Transverse colon (tissue), 4 donors: ENCODE data around the gene FIS1. TPM values are rescaled to one million over a fixed set of nuclear protein-coding genes. Genes with fewer than 3 reads are reported as not detected.

Experiments
- DNase-seq: peaks from one replicate; pipeline ENCODE4 v3.0.0-alpha.2; 2019
- H3K27ac ChIP-seq, 4 donors: fragments of 200-600 bp; sonication (generic); 2 replicates each; pipeline ENCODE4 v1.5.1; 2016 to 2018; ENCODE audit warnings: inconsistent platforms in 4 of 4
- H3K27me3 ChIP-seq: fragments of 200-600 bp; sonication (generic); 2 replicates; pipeline ENCODE4 v1.5.1; 2017; ENCODE audit warnings: inconsistent platforms
- H3K36me3 ChIP-seq, 4 donors: fragments of 200-600 bp; sonication (generic); 2 replicates each; pipeline ENCODE4 v1.5.1; 2017 to 2019; ENCODE audit warnings: inconsistent platforms in 4 of 4
- H3K4me1 ChIP-seq, 4 donors: fragments of 200-600 bp; sonication (generic); 2 replicates each; pipeline ENCODE4 v1.5.1; 2017 to 2020; ENCODE audit warnings: inconsistent platforms in 4 of 4
- H3K4me3 ChIP-seq, 4 donors: fragments of 200-600 bp; sonication (generic); 1 replicate in 1 of 4; 2 replicates in 3 of 4; pipeline versions ENCODE4 v1.5.1 to v1.6.1; 2017 to 2019; ENCODE audit warnings: inconsistent platforms in 4 of 4
- H3K9me3 ChIP-seq, 2 donors: fragments of 200-600 bp; sonication (generic); 2 replicates each; pipeline ENCODE4 v1.5.1; 2017 to 2019; ENCODE audit warnings: inconsistent platforms in 2 of 2
- EP300 ChIP-seq: sonication (generic); formaldehyde crosslinking; IDR thresholded peaks from one replicate; pipeline ENCODE4 v1.6.1; 2017; ENCODE audit warnings: antibody characterized with exemption, low read depth
- POLR2A ChIP-seq: fragments of 450-650 bp; IDR thresholded peaks from one replicate; pipeline ENCODE4 v1.6.1; 2016; ENCODE audit warnings: antibody characterized with exemption, mild to moderate bottlenecking, moderate library complexity
- POLR2AphosphoS5 ChIP-seq, 3 donors: sonication (generic); formaldehyde crosslinking; IDR thresholded peaks; one replicate each; pipeline ENCODE4 v1.6.1; 2016; ENCODE audit warnings: antibody characterized with exemption in 3 of 3
- WGBS, 2 donors: methylation state at CpG; one replicate each; pipeline ENCODE4 v1.1.5; 2018; ENCODE audit warnings: low coverage in 1 of 2; 5-methylcytosine and 5-hydroxymethylcytosine counted together
- in situ Hi-C, 4 donors: fragments of 200-750 bp; cut with MboI; loops; one replicate each; pipeline versions ENCODE4 v1.15.0 to v1.15.1; 2017; ENCODE audit warnings: low sequenced_read_pairs in 3 of 4, low pct_ligation_motif_present in 1 of 4, low pct_unique_long_range_greater_than_20kb in 1 of 4
- intact Hi-C: fragments of 100-400 bp; cut with DNase I; formaldehyde crosslinking; loops from one replicate; pipeline ENCODE4 v1.15.1; 2023; ENCODE audit warnings: low total_unique reads
- total RNA-seq, 4 donors: library from RNA; depleted of rRNA; stranded (reverse); fragments of >200 nt; gene quantifications; one replicate each; pipeline ENCODE4 v1.1.0, GENCODE V29; 2016
- TF ChIP-seq, protein P1 (sequence below), 5 experiments: fragments of 200-600 bp in 3 of 5; fragments of 450-650 bp in 2 of 5; sonication (generic) in 3 of 5; IDR thresholded peaks; 1 replicate in 2 of 5; 2 replicates in 3 of 5; pipeline ENCODE4 v1.5.1; 2016 to 2017; ENCODE audit warnings: antibody characterized with exemption in 5 of 5, inconsistent platforms in 3 of 5, mild to moderate bottlenecking in 2 of 5, moderate library complexity in 1 of 5

Gene FIS1
- total RNA-seq, 4 donors from 2014 or later = 159 to 261 (median 187) TPM

DNA sequence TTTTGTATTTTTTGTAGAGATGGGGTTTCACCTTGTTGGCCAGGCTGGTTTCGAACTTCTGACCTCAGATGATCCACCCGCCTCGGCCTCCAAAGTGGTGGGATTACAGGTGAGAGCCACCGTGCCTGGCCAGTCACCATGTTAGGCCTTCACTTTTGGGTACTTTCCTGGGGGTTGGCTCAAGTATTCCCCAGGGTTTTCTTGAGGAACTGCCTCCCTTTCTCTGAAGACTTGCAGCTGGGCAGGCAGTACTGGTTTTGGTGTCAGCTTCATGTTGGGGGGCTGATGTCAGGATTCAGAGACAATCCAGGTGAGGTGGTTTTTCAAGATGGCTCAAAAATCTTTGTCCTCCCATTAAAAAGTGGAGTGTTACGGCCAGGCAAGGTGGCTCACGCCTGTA, 19.2 kb downstream of the FIS1 start:
- no peaks in the 10 kb centered on the region for H3K27me3 ChIP-seq
- H3K4me3 ChIP-seq = no peak overlapping the region
- TF ChIP-seq EP300 = no peak
- TF ChIP-seq POLR2AphosphoS5 (IDR thresholded peaks at IDR 0.05) = no peak
- TF ChIP-seq, protein P1, sequence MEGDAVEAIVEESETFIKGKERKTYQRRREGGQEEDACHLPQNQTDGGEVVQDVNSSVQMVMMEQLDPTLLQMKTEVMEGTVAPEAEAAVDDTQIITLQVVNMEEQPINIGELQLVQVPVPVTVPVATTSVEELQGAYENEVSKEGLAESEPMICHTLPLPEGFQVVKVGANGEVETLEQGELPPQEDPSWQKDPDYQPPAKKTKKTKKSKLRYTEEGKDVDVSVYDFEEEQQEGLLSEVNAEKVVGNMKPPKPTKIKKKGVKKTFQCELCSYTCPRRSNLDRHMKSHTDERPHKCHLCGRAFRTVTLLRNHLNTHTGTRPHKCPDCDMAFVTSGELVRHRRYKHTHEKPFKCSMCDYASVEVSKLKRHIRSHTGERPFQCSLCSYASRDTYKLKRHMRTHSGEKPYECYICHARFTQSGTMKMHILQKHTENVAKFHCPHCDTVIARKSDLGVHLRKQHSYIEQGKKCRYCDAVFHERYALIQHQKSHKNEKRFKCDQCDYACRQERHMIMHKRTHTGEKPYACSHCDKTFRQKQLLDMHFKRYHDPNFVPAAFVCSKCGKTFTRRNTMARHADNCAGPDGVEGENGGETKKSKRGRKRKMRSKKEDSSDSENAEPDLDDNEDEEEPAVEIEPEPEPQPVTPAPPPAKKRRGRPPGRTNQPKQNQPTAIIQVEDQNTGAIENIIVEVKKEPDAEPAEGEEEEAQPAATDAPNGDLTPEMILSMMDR (IDR thresholded peaks at IDR 0.05) = no peak
- no peak for TF ChIP-seq POLR2A
- no peak overlapping the region for H3K27ac ChIP-seq
- H3K4me1 ChIP-seq = no peaks in the 10 kb centered on the region
- no peak for DNase-seq
- intact Hi-C loops (no loop called here), in situ Hi-C loops (no loop called here)
- H3K9me3 ChIP-seq = no peaks in the 10 kb centered on the region
- WGBS, 2 donors = 97% methylated on average over 6 of the region's 6 CpGs; no CpG with 5 or more reads in 1 of the 2 donors
- H3K36me3 ChIP-seq = peaks cover 0 to 31% (median 10%) of the 10 kb centered on the region in 4 donors

DNA sequence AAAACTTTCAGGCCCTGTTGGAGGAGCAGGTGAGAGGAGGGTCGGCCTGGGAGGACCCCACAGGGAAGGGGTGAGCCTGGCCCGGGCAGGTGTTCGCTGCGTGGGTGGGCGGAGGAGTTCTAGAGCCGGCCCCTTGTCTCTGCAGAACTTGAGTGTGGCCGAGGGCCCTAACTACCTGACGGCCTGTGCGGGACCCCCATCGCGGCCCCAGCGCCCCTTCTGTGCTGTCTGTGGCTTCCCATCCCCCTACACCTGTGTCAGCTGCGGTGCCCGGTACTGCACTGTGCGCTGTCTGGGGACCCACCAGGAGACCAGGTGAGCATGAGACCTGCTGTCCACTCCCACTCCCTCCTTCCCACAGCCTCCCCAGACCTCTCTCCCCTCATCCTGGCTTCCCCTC, 21.4 kb downstream of the FIS1 start:
- intact Hi-C loops (no loop called here), in situ Hi-C loops (no loop called here)
- no peak for DNase-seq
- H3K4me3 ChIP-seq = no peak overlapping the region
- WGBS, 2 donors = 95% methylated on average over 14 of the region's 15 CpGs; no CpG with 5 or more reads in 1 of the 2 donors
- no peak overlapping the region for H3K27ac ChIP-seq
- TF ChIP-seq, protein P1 (IDR thresholded peaks at IDR 0.05) = no peak
- no peak for TF ChIP-seq POLR2A
- TF ChIP-seq EP300 = no peak
- no peak for TF ChIP-seq POLR2AphosphoS5 (IDR thresholded peaks at IDR 0.05)
- no peaks in the 10 kb centered on the region for H3K9me3 ChIP-seq
- H3K36me3 ChIP-seq = peaks cover 0 to 28% (median 10%) of the 10 kb centered on the region in 4 donors
- no peaks in the 10 kb centered on the region for H3K27me3 ChIP-seq
- H3K4me1 ChIP-seq = peaks cover 8 to 16% (median 12%) of the 10 kb centered on the region in 4 donors

DNA sequence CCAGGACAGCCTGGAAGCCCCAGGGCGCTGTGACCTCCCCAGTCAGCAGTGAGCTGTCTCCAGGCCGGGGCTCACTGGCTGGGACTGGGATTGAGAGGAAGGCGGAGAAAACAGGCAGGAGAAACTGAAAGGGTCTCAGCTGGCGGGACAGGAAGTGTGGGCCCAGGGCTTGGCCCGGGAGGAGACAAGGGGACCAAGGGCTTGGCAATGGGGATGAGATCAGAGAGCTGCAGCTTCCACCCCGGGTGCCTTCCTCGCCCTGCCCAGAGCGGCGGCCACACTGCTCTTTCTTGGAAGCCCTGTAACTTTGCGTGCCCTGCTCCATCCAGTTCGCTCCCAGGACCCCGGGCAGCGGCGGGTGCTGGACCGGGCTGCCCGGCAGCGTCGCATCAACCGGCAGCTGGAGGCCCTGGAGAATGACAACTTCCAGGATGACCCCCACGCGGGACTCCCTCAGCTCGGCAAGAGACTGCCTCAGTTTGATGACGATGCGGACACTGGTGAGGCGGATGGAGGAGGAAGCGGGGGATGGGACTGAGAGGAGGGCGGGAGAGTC, 22.5 kb downstream of the FIS1 start:
- Histone ChIP-seq H3K4me1 (peaks cover 8 to 18% (median 14%) of the 10 kb centered on the region in 4 donors), H3K27me3 (no peaks in the 10 kb centered on the region), H3K9me3 (no peaks in the 10 kb centered on the region), H3K36me3 (peaks cover 0 to 25% (median 10%) of the 10 kb centered on the region in 4 donors), H3K4me3 (no peak overlapping the region), H3K27ac (no peak overlapping the region)
- in situ Hi-C loops = no loop called here
- WGBS, 2 donors = 95 to 100% methylated on average over 1 to 27 of the region's 27 CpGs
- TF ChIP-seq POLR2AphosphoS5 (IDR thresholded peaks at IDR 0.05) (no peak), POLR2A (no peak), EP300 (no peak)
- TF ChIP-seq, protein P1 (IDR thresholded peaks at IDR 0.05) = no peak
- no peak for DNase-seq
- intact Hi-C loops = no loop called here

DNA sequence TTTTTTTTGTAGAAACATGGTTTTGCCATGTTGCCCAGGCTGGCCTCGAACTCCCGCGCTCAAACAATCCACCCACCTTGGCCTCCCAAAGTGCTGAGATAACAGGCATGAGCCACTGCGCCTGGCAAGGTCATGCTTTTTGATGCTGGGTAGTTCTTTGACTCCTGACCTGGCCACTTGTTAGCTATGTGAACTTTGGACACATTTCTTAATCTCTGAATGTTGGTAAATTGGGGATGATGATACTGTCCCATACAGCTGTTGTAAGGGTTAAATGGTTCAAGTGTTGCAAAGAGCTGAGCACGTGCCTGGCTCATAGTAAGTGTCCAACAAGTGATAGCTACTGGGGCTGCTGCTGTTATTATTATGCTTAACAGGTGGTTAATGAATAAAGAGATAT, 24.6 kb downstream of the FIS1 start:
- WGBS, 2 donors = 33 to 89% methylated on average over 1 to 5 of the region's 5 CpGs
- no peak for TF ChIP-seq EP300
- TF ChIP-seq POLR2A = no peak
- no peak for TF ChIP-seq POLR2AphosphoS5 (IDR thresholded peaks at IDR 0.05)
- TF ChIP-seq, protein P1 (IDR thresholded peaks at IDR 0.05) = no peak
- Histone ChIP-seq H3K27ac (no peak overlapping the region), H3K27me3 (no peaks in the 10 kb centered on the region), H3K4me3 (no peak overlapping the region), H3K36me3 (peaks cover 0 to 20% (median 10%) of the 10 kb centered on the region in 4 donors), H3K9me3 (no peaks in the 10 kb centered on the region), H3K4me1 (peaks cover 16 to 31% (median 27%) of the 10 kb centered on the region in 4 donors)
- intact Hi-C loops (no loop called here), in situ Hi-C loops (no loop called here)
- DNase-seq = no peak
